ENCODE data around the gene SECTM1.
"Not testable (repeated sequence)": the region's sequence is repeated elsewhere in the genome, so short reads cannot be mapped to it uniquely, and the experiment has no call there.

SECTM1 gene

DNA sequence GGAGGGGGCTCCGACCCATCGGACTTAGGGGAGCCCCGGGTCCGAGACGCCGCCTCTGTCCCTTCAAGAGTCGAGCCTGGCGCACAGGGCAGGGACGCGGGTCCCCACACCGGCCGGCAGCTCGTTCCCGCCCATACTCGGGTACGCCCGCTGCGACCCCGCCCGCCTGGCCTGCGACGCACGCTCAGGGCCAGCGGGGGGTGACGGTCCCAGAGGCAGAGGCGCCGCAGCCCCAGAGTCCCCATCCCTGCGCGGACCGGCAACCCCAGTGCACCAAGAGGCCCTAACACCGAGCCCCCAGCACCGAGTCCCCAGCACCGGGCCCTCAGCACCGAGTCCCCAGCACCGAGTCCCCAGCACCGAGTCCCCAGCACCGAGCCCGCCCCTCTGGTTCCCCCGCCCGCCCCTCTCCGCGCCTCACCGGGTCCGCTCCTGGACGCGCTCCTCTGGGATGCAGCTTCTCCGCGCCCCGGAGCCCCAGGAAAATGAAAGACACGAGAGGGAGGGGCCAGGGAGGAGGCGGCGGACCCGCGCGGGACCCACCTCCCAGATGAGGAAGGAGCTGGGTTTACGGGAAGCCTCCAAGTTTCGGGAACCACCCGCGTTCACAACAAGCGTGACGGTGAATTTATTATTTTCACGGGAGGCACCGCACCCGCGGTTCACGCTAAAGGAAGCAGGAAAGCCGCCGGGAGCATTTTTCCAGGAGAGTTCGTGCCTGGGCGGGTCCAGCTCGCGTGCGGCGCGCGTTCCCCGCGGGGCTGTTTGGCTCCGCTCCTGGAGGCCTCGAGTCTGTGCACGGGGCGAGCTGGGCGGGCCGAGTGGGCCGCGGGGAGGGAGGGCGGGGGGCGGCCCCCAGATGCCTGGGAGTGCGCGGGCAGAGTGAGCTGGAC, at the start of gene SECTM1:
TSS of gene SECTM1 (minus strand) at position 488 of the 893 bp plus-strand sequence. CDS start 6,526 bp downstream, outside the sequence.
- peak; percentile 45 for DNase-seq

DNA sequence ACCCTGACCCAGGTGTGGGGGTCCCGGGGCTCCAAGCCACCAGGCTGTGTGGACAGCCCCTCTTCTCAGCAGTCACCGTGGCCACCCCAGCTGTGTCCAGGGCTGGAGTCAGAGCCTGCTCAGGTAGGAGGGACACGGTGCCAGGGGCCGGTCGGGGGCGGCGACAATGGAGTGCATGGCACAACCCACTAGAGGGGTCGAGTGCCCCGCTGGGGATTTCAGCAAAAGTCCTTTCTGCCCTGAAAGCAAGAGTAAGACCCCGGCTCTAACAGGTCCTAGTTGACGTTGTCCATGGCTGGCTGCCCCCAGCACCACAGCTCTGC, 49.3 kb upstream of the SECTM1 start:
- DNase-seq = no peak

DNA sequence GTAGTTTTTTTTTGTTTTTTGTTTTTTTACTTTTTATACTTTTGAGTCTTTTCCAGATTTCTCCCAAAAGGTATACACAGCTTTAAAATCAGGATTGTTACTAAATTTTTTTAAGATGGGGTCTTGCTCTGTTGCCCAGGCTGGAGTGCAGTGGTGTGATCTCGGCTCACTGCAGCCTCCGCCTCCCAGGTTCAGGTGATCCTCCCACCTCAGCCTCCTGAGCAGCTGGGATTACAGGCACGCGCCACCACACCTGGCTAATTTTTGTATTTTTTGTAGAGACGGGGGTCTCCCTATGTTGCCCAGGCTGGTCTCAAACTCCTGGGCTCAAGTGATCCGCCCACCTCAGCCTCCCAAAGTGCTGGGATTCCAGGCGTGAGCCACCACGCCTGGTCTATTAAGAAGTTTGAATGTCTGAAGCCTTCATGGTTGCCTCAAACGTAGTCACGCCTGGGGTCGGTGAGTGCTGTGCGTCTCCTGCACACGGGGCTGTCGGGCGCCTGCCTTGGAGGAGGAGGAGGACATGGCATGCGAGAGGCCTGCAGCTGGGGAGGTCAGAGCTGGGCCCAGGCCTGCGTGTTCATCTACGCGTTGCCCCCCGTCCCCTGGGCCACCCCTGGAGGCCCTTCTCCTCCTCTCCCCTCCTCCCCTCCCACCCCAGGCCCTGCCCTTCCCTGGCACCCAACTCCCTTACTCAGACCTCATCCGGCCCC, 48.8 kb upstream of the SECTM1 start:
- not testable (repeated sequence) for DNase-seq

DNA sequence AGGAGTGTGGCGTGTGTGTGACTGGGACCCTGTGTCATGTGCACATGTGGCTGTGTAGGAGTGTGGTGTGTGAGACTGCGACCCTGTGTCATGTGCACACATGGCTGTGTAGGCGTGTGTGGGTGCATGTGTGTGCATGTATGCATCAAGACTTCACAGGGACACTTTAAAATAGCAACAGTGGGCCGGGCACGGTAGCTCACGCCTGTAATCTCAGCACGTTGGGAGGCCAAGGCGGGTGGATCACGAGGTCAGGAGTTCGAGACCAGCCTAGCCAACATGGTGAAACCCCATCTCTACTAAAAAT, 48.1 kb upstream of the SECTM1 start:
- DNase-seq = not testable (repeated sequence)

DNA sequence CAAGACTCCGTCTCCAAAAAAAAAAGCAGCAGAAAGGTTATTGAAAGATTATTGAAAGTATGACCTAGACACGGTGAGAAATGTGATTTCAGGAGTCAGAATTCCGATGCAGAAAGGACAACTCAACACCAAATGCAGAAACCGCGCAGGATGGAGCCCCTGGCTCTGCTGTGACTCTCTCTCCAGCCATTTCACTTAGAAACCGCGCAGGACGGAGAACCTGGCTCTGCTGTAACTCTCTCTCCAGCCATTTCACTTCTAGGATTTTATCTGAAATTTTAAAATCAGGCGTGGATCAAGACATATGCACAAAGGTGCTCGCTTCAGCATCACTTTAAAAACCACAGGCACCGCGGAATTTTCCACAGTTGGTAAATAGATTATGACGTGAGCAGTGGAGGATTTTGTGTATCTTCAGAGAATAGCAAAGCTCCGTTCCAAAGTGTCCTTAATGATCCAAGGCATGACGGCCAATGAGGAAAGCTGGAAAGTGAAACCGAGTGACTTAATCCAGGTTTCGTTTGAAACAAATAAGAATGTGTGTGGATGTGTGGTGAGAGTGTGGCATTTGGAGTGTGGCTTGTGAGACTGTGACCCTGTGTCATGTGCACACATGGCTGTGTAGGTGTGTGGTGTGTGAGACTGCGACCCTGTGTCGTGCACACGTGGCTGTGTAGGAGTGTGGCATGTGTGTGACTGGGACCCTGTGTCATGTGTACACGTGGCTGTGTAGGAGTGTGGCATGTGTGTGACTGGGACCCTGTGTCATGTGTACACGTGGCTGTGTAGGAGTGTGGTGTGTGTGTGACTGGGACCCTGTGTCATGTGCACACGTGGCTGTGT, 47.5 kb upstream of the SECTM1 start:
- DNase-seq = no peak

DNA sequence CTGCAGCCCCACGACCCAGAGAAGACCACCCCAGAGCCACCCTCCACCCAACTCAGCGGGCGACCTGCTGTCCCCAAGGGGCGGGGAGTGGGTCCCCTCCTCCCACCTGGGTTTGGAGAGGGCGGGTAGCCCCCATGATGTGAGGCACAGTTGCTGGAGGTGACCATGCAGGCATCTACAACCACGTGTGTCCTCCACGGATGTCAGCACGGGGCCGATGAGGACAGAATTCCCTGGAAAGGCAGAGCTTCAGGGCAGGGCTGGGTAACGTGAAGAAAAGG, 45.1 kb upstream of the SECTM1 start:
- DNase-seq = no peak

DNA sequence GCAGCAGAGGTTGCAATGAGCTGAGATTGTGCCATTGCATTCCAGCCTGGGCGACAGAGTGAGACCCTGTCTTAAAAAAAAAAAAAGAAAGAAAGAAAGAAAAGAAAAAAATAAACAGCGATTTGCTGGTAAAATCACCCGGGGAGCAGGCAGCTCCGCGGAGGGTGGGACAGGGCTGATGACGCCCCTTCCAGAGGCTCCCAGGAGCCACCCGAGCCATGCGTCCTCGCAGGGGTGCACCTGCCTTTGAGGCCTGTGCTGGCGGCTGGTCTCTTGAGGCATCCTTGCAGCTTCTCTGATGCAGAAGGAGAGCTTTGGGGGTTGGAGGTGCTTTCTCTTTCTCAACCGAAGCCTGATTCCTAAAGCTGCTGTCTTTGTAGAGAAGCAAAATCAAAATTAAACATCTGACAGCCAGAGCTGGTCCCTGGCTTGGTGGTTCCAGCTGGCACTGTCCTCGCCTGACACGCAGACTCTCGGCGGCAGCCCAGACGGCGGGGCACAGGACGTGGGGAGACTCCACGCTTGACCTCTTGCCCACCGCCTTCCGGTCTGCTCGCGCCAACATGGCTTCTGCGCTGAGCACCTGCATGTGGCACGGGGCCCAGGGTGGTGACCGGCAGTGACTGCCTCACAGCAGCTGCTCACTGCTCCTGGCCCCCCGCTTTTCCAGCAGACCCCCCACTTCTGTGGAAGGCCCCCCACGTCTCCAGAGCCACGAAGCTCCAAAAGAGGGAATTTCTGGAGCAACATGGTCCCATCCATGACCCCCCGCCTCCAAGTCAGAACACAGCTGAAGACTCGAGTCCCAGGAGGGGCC, 44.6 kb upstream of the SECTM1 start:
- DNase-seq = no peak

DNA sequence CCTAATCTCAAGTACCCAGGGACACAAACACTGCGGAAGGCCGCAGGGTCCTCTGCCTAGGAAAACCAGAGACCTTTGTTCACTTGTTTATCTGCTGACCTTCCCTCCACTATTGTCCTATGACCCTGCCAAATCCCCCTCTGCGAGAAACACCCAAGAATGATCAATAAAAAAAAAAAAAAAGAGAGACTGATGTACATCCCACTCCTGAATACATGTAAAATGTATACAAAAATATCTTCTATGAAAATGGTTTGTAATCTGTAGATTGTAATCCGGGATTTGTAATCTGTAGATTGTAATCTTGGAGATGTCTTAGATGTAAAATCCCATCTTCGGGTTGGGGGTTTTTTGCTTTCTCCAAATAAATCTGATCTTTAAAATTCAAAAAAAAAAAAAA, 43.7 kb upstream of the SECTM1 start:
- DNase-seq = not testable (repeated sequence)

DNA sequence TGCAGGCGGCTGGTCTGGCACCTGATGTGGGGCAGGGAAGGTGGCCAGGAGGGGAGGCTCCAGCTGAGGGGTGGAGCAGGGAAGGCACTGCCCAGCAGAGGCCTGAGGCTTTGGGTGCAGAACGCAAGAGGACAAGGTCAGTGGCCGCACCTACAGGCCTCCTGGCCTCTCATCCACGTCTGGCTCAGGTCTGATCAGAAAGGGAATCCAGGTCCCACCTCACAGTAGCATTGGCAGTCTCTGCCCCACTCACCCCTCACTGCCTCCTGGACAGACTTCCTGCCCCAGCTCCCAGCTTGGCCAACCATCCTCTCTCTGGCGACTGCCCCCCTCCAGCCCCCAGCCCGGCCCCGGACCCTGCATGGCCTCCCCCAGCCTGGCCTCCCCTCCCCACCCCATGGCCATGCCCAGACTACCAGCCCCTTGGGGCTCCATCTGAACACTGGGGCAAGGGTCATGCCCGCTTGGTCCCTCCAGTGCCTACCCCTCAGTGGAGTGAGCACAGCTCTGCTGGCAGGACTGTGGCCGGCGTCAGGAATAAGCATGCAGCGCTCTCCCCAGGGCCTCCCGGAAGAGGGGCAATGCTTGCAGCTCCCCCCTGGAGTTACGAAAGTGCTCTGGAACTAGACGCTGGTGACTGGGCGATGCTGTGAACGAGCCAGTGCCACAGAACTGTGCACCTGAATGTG, 42.6 kb upstream of the SECTM1 start:
- no peak for DNase-seq

DNA sequence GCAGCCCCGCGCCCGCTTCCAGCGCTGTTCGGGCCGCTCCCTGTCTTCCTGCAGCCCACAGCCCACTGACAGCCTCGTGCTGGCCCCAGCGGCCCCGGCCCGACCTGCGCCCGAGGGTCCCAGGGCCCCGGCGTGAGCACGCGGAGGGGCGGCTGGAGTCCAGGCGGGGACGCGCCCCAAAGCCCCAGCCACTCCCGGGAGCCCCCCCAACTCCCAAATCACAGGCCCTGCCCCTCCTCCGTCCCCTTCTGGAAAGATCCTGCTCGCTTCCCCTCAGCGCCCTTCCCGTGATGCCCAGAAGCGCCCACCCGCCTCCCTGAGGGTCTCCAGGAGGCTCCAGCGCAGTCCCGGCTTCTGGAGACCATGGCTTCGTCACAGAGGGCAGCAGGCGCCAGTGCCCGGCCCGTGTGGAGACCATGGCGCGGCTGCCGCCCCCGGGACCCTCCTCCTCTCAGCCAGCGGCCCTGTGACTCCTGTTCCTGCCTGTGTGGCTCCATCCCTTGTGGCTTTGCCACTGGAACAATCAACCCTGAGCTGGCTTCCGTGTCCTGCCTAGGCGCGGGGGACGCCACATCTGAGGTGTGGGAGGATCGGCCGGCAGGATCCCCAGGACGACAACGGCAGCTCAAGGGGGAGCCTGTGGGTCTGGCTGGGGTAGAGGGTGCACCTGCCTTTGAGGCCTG, 41.9 kb upstream of the SECTM1 start:
- no peak for DNase-seq

DNA sequence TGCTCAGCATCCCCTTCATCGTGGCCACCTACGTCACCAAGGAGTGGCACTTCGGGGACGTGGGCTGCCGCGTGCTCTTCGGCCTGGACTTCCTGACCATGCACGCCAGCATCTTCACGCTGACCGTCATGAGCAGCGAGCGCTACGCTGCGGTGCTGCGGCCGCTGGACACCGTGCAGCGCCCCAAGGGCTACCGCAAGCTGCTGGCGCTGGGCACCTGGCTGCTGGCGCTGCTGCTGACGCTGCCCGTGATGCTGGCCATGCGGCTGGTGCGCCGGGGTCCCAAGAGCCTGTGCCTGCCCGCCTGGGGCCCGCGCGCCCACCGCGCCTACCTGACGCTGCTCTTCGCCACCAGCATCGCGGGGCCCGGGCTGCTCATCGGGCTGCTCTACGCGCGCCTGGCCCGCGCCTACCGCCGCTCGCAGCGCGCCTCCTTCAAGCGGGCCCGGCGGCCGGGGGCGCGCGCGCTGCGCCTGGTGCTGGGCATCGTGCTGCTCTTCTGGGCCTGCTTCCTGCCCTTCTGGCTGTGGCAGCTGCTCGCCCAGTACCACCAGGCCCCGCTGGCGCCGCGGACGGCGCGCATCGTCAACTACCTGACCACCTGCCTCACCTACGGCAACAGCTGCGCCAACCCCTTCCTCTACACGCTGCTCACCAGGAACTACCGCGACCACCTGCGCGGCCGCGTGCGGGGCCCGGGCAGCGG, 41.2 kb upstream of the SECTM1 start:
- DNase-seq = no peak

DNA sequence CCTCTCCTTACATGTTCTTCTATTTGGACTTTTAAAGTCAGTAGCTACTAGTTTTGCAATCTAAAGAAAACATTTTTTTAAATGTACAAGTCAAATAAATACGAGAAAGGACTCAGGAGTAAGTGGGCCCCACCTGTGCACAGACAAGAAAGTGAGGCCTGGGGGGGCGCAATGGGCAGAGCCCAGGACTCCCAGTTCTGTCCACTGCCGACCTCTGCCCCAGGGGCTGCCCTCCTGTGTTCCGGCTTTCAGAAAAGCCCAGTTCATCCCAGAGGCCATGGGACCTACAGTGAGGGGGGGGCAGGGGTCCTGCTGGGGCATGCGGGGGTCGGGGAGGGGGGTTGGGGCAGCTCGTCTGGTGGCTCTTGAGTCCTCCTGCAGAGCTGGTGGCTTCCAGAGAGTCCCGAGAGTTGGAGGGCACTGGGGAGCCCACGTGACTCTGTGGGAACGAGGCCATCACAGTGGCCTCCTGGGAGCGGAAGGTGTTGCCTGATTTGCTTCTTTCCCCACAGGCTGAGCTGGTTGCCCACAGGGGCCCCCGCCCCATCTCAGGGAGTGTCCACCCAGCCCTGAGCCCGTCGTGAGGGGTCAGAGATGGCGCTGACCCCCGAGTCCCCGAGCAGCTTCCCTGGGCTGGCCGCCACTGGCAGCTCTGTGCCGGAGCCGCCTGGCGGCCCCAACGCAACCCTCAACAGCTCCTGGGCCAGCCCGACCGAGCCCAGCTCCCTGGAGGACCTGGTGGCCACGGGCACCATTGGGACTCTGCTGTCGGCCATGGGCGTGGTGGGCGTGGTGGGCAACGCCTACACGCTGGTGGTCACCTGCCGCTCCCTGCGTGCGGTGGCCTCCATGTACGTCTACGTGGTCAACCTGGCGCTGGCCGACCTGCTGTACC, 40.4 kb upstream of the SECTM1 start:
- no peak for DNase-seq

DNA sequence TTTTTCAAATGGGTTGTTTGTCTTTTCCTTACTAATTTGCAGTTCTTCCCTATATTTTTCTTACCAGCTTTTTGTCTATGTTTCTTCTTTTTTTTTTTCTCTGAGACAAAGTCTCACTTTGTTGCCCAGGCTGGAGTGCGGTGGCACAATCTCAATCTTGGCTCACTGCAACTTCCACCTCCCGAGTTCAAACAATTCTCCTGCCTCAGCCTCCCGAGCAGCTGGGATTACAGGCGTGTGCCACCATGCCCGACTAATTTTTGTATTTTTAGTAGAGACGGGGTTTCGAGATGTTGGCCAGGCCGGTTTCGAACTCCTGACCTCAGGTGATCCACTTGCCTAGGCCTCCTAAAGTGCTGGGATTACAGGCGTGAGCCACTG, 39.5 kb upstream of the SECTM1 start:
- not testable (repeated sequence) for DNase-seq

DNA sequence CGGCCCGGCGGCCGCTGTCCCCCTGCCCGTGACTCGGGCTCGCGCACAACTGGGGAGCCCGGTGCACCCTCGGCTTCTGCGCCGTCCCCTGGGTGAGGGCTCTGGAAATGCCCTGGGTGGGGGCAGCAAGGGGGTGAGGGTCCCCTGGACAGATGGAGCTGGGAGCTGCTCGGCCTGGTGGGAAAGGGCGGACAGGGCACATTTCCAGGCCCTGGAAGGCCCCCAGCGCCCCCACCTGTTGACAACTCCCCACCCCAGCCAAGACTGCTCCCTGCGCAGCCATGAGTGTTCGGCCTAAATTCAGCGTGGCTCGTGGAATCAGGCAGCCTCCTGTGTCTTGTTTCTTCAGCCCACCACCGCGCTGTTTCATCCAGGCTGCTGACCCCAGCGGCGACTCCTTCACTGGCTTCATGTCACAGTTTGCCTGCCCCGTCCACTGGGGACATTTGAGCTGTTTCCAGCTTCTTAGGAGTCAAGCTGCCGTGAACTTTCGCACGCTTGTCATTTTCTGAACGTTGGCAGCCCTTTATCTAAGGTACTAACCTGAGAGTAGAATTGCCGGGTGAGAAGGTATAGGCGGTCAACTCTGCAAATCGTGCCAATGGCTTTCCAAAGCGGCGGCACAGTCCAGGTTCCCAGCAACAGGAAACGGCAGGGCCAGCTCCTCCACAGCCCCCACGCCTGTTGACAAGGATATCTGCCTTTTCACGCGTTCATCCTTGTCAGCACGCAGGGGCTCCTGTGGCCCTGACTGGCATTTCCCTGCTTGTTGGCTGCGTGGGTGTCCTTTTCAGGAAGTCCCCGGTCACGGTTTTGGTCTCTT, 38.9 kb upstream of the SECTM1 start:
- DNase-seq = no peak

DNA sequence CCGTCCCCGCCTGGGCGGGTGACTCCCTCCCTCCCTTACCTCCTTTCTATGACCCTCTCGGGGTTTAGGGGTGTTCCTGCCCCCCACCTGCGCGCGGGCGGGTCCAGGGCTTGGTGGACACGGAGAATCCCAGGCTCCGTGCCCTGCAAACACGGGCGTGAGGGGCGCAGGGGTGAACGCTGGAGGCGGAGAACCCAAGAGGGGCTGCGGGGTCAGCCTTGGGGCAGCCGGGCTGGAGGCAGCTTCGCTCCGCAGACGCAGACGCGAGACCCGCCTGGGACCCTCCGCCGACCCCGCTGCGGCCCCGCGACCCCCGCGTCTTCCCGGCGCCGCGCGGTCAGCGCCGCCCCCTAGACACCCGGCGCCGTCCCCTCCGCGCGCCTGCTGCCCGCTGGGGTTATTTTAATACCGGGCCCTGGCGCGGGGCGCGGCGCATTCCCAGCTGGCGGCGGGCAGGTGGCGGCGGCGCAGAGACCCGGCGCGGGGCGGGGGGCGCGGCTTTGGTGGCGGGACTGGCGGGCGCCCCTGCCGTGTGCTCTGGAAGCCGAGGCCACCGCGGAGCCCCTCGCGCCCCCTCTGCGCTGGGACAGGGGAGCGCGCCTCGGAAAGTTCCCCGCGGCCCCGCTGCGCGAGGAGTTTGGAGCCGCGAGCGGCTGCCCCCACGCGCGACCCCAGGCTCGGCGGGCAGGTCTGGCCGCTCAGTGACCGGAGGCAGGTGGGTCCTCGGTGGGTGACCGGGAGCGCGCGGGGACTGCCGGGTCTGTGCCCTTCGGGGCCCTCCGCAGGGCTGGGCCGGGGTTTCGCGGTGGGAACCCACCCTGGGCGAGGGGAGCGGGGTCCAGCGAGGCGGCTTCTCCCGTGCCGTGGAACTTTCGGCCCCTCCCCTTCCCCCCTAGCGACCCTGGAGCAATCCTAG, 38.0 kb upstream of the SECTM1 start, which contains the start of gene UTS2R:
TSS of gene UTS2R (plus strand) at position 433 of the 916 bp plus-strand sequence. CDS start 2,560 bp downstream, outside the sequence.
- DNase-seq = no peak

DNA sequence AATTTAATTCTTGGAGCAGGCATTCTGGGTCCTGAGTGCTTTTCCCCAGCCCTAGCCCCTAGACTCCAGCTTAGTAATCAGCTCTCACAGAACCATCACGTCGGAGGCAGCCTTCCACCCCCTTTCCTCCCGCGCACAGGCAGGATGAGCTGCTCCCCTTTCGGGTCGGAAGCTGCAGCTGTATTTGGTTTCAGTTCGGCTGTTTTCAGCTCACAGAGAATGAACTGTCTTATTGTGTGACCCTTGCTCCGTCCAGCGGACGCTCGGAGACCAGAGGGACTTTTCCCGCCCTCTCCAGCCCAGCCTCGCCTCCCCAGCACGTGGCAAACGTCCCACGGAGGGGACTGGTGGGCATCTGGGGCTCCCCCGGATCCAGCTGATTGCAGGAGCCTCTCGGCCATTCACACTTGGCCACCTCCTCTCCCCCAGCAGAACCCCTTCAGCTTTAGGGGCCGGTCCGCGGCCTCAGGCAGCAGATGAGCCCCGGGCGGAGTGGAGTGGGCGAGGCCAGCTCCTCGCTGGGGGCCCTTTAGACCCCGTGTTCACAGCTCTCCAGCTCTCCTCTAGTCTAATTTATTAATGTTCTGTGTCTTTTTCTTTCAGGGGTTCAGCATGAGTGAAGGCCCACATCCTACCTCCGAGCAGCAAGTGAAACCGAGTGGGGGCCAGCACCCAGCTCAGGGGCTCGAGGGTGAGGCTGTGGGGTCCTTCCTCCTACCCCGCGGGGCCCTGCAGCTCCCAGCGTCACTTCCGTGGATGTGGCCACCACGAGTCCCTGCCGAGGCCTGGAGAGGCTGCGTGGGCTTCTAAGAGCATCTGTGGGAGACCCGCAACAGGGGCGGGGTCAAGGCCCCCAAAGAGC, 37.1 kb upstream of the SECTM1 start:
- no peak for DNase-seq

DNA sequence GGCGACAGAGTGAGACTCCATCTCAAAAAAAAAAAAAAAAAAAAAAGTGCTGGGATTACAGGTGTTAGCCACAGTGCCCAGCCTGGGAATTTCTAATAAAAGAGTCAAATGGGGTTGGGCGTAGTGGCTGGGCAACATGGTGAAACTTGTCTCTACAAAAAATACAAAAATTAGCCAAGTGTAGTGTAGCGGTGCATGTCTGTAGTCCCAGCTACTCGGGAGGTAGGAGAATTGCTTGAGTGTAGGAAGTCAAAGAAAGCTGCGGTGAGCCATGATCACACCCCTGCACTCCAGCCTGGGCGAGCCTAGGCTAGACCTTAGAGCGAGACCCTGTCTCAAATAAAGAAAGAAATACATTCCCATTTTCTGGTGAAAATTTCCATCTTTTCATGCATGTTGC, 35.6 kb upstream of the SECTM1 start:
- no peak for DNase-seq
